Suprapubic skin (tissue), 4 donors: ENCODE results near the gene MAPK1IP1L. TPM values are rescaled to one million over a fixed set of nuclear protein-coding genes. Genes with fewer than 3 reads are reported as not detected.
A peak's percentile ranks its signal among the peaks of the same experiment; 100 is the strongest.

Experiments
- DNase-seq, 2 donors: peaks; one replicate each; pipeline ENCODE4 v3.0.0-alpha.2; 2019; ENCODE audit warnings: low spot score in 2 of 2
- H3K27ac ChIP-seq: fragments of 200-600 bp; sonication (generic); one replicate; pipeline ENCODE4 v1.5.1; 2019
- H3K27me3 ChIP-seq: fragments of 200-600 bp; sonication (generic); one replicate; pipeline ENCODE4 v1.5.1; 2019
- H3K36me3 ChIP-seq: fragments of 200-600 bp; sonication (generic); one replicate; pipeline ENCODE4 v1.5.1; 2019
- H3K4me1 ChIP-seq: fragments of 200-600 bp; sonication (generic); one replicate; pipeline ENCODE4 v1.5.1; 2019
- H3K4me3 ChIP-seq: fragments of 200-600 bp; sonication (generic); one replicate; pipeline ENCODE4 v1.5.1; 2019; ENCODE audit warnings: mild to moderate bottlenecking
- H3K9me3 ChIP-seq: fragments of 200-600 bp; sonication (generic); one replicate; pipeline ENCODE4 v1.5.1; 2019
- CTCF ChIP-seq, 2 donors: fragments of 200-600 bp in 1 of 2; fragments of 450-650 bp in 1 of 2; sonication (generic) in 1 of 2; IDR thresholded peaks; one replicate each; pipeline ENCODE4 v1.5.1; 2016 to 2019; ENCODE audit warnings: antibody characterized with exemption in 2 of 2, mild to moderate bottlenecking in 1 of 2, moderate library complexity in 1 of 2
- EP300 ChIP-seq: sonication (generic); formaldehyde crosslinking; IDR thresholded peaks from one replicate; pipeline ENCODE4 v1.6.1; 2017; ENCODE audit warnings: antibody characterized with exemption
- POLR2A ChIP-seq, 2 donors: fragments of 450-650 bp; IDR thresholded peaks; one replicate each; pipeline ENCODE4 v1.6.1; 2017; ENCODE audit warnings: antibody characterized with exemption in 2 of 2, mild to moderate bottlenecking in 2 of 2, moderate library complexity in 2 of 2
- POLR2AphosphoS5 ChIP-seq, 3 donors: sonication (generic); formaldehyde crosslinking; IDR thresholded peaks; one replicate each; pipeline ENCODE4 v1.6.1; 2017; ENCODE audit warnings: antibody characterized with exemption in 3 of 3
- WGBS: methylation state at CpG from one replicate; pipeline ENCODE4 v1.1.5; 2018; 5-methylcytosine and 5-hydroxymethylcytosine counted together
- total RNA-seq, 4 donors: library from RNA; depleted of rRNA; stranded (reverse); fragments of >200 nt; gene quantifications; one replicate each; pipeline ENCODE4 v1.1.0, GENCODE V29; 2016

MAPK1IP1L gene
- total RNA-seq, 4 donors from 2014 or later, result 40.3 to 95.5 (median 59.7) TPM

- TF ChIP-seq EP300, result no peak
- H3K36me3 ChIP-seq, result no peaks in the 10 kb centered on the region
- DNase-seq, result no peak
- no peaks in the 10 kb centered on the region for H3K27me3 ChIP-seq
- H3K4me1 ChIP-seq, result peaks cover 70% of the 10 kb centered on the region
- no peak overlapping the region for H3K4me3 ChIP-seq
- WGBS, result 86% methylated on average over 1 of the region's 1 CpG
- H3K9me3 ChIP-seq, result no peaks in the 10 kb centered on the region
- H3K27ac ChIP-seq, result peak overlapping the region; percentile 96
These were observed 47.1 kb downstream of the MAPK1IP1L start for GRCh38 chr14:55098561-55098898.

- TF ChIP-seq EP300 (no peak), POLR2A (IDR thresholded peaks at IDR 0.05) (no peak), POLR2AphosphoS5 (IDR thresholded peaks at IDR 0.05) (no peak), CTCF (IDR thresholded peaks at IDR 0.05) (no peak)
- Histone ChIP-seq H3K4me1 (peaks cover 83% of the 10 kb centered on the region), H3K4me3 (no peak overlapping the region), H3K27ac (peak overlapping the region; percentile 96), H3K36me3 (no peaks in the 10 kb centered on the region), H3K27me3 (no peaks in the 10 kb centered on the region), H3K9me3 (no peaks in the 10 kb centered on the region)
- DNase-seq, result peak in 1 of 2 donors; percentile 1
- WGBS, result 17% methylated on average over 2 of the region's 2 CpGs
These were observed 48.3 kb downstream of the MAPK1IP1L start for GRCh38 chr14:55099756-55100155.

- no peaks in the 10 kb centered on the region for H3K27me3 ChIP-seq
- no peak for TF ChIP-seq POLR2AphosphoS5 (IDR thresholded peaks at IDR 0.05)
- no peaks in the 10 kb centered on the region for H3K9me3 ChIP-seq
- peak in 1 of 2 donors; percentile 53 for DNase-seq
- H3K4me3 ChIP-seq, result no peak overlapping the region
- no peaks in the 10 kb centered on the region for H3K36me3 ChIP-seq
- 81% methylated on average over 5 of the region's 5 CpGs for WGBS
- H3K27ac ChIP-seq, result peak overlapping the region; percentile 96
- H3K4me1 ChIP-seq, result peaks cover 99% of the 10 kb centered on the region
These were observed 50.3 kb downstream of the MAPK1IP1L start for GRCh38 chr14:55101698-55102097.

GRCh38 chr14:55102141-55102621 lies 50.7 kb downstream of the MAPK1IP1L start:
- Histone ChIP-seq H3K36me3 (no peaks in the 10 kb centered on the region), H3K27me3 (no peaks in the 10 kb centered on the region), H3K4me3 (peak overlapping the region; percentile 23), H3K9me3 (no peaks in the 10 kb centered on the region), H3K4me1 (peaks cover 100% of the 10 kb centered on the region), H3K27ac (peak overlapping the region; percentile 96)
- 4% methylated on average over 7 of the region's 7 CpGs for WGBS
- TF ChIP-seq POLR2AphosphoS5 (IDR thresholded peaks at IDR 0.05), result peak; percentile 70 to 97 (median 96)
- TF ChIP-seq EP300, result no peak
- DNase-seq, result peak; percentile 90 to 92

- TF ChIP-seq POLR2A (IDR thresholded peaks at IDR 0.05), result peak in 1 of 2 donors; percentile 69
- TF ChIP-seq CTCF (IDR thresholded peaks at IDR 0.05), result no peak
- peak; percentile 70 to 92 (median 90) for TF ChIP-seq POLR2AphosphoS5 (IDR thresholded peaks at IDR 0.05)
- no peak for TF ChIP-seq EP300
- Histone ChIP-seq H3K4me3 (peak overlapping the region; percentile 23), H3K9me3 (no peaks in the 10 kb centered on the region), H3K36me3 (no peaks in the 10 kb centered on the region), H3K27me3 (no peaks in the 10 kb centered on the region), H3K27ac (peak overlapping the region; percentile 96), H3K4me1 (peaks cover 100% of the 10 kb centered on the region)
- peak; percentile 94 to 95 for DNase-seq
- WGBS, result 8% methylated on average over 7 of the region's 13 CpGs
These were observed 51.7 kb downstream of the MAPK1IP1L start for GRCh38 chr14:55103005-55103640.

GRCh38 chr14:55103971-55104954 lies 52.8 kb downstream of the MAPK1IP1L start:
- H3K36me3 ChIP-seq, result no peaks in the 10 kb centered on the region
- DNase-seq, result peak in 1 of 2 donors; percentile 46
- TF ChIP-seq EP300 (no peak), POLR2A (IDR thresholded peaks at IDR 0.05) (no peak), CTCF (IDR thresholded peaks at IDR 0.05) (no peak), POLR2AphosphoS5 (IDR thresholded peaks at IDR 0.05) (no peak)
- H3K4me3 ChIP-seq, result no peak overlapping the region
- WGBS, result 82% methylated on average over 6 of the region's 6 CpGs
- H3K27me3 ChIP-seq, result no peaks in the 10 kb centered on the region
- peak overlapping the region; percentile 96 for H3K27ac ChIP-seq
- H3K9me3 ChIP-seq, result no peaks in the 10 kb centered on the region
- H3K4me1 ChIP-seq, result peaks cover 100% of the 10 kb centered on the region
